HK-2 (cell line): ENCODE data around the gene EIF2AK3.

ENCODE experiments used
- DNase-seq: peaks from one replicate; pipeline ENCODE4 v3.0.0-alpha.2; 2018; ENCODE audit not compliant: unreplicated experiment

EIF2AK3 gene

DNA sequence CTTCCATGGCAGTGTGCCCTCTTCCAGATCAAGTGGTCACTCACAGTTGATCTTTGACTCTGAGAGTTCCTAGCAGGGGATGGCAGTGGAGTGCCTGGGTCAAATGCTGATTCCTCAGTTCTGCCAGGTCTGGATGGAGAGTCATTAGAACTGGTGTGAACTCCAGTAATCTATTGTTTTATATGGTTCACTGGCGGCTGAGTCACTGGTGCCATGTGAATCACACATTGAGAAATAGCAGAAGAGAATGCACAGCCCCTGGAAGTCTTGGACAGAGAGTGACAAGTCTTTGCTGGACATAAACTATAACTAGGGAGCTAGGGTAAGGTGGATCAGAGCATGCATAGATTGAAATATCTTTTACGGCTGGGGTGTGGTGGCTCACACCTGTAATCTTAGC lies 86.9 kb downstream of the EIF2AK3 start:
- peak; percentile 37 for DNase-seq

DNA sequence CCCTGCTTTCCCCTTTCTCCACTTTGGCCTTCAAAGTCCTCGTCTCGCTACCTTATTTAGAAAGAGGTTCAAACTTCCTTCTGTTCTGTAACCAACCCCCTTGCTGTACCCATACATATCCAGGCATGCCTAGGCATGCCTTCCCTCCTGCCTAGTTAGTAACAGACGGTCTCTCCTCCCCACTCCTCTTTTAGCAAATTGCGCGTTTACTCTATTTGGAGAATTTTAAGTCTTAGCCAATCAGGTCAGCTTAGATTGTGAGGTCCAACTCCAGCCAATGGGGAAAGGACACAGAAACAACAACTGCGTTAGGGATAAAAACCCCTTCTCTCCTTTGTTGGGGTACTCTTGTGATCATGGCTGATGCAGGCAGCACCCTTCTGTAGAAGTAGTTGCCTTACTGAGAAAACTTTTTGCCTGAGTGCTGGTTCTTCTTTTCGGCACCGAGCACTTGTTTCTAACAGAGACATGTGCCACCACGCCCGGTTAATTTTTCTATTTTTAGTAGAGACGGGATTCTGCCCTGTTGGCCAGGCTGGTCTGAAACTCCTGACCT lies 88.8 kb downstream of the EIF2AK3 start:
- DNase-seq: no peak

DNA sequence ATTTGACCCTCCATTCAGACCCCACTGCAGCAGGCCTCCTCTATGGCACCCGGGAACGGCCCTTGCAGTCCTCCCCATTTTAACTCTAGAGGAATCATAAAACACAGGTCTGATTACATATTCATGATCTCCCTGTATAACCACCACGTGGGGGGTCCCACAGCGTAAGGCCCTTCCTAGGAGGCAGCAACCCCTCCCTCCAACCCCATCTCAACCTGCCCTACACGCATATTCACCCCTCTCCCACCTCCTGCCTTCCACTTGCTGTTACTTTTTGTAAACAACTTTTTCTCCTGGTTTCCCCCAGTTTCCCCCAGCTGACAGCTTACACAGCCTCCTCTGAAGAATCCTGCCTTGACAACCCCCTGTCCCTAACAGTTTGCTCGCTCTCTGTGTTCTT lies 89.6 kb downstream of the EIF2AK3 start:
- DNase-seq: no peak

- no peak for DNase-seq
These were observed 97.2 kb downstream of the EIF2AK3 start for GRCh38 chr2:88530081-88530480.

GRCh38 chr2:88521445-88522073 lies 105.7 kb downstream of the EIF2AK3 start:
- DNase-seq: no peak

GRCh38 chr2:88517759-88518201 lies 109.5 kb downstream of the EIF2AK3 start:
- DNase-seq: no peak
